ENCODE measurements around the gene ANGEL1. TPM values are rescaled to one million over a fixed set of nuclear protein-coding genes. Genes with fewer than 3 reads are reported as not detected.

The ANGEL1 gene
- total and polyA plus RNA-seq, 2 experiments from 2014 or later: 11.0 to 15.3 TPM

DNA sequence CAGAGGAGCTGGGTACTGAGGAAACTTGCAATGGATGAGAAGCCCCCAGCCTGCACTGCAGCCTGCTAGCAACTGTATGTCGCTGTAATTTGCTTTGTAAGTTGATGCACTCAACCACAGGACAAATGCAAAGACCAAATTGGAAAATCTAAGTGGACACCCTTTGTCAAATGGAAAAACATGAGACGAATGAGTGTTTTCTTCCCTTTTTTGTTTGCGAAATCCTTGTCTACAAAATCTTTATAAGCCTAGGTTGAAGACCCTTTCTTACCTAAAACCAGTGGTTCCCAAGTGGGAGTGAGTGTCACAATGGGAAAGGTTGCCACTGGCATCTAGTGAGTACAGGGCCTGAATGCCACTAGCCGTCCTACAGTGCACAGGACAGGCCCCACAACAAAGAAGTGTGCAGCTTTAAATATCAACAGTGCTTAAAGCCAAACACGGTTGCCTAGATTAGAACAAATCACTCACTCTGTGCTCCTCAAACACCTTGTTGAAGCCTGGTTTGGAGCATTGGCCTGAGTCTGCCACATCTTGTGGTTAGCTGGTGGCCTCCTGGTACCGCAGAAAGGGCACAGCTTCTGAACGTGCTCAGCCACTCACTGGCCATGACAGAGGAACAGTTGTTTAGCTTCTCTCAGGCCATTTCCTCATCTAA lies 59.0 kb downstream of the ANGEL1 start:
- Histone ChIP-seq H3K27ac (no peak overlapping the region), H3K9me2 (replicated peaks; ENCODE audit: insufficient read depth) (no peaks in the 10 kb centered on the region), H3K4me3 (no peak overlapping the region), H3K79me2 (no peaks in the 10 kb centered on the region), H4K20me1 (ENCODE audit: insufficient read depth, poor library complexity, severe bottlenecking) (no peaks in the 10 kb centered on the region), H3K27me3 (no peaks in the 10 kb centered on the region), H3K9me3 (ENCODE audit: low read depth) (no peaks in the 10 kb centered on the region), H3K4me2 (no peak overlapping the region), H3K4me1 (ENCODE audit: insufficient read depth) (no peaks in the 10 kb centered on the region), H2AFZ (no peak overlapping the region), H3K36me3 (replicated peaks; ENCODE audit: insufficient read depth, low read depth) (no peaks in the 10 kb centered on the region)
- no peak for DNase-seq (ENCODE audit: low spot score)
- TF ChIP-seq, protein P1, sequence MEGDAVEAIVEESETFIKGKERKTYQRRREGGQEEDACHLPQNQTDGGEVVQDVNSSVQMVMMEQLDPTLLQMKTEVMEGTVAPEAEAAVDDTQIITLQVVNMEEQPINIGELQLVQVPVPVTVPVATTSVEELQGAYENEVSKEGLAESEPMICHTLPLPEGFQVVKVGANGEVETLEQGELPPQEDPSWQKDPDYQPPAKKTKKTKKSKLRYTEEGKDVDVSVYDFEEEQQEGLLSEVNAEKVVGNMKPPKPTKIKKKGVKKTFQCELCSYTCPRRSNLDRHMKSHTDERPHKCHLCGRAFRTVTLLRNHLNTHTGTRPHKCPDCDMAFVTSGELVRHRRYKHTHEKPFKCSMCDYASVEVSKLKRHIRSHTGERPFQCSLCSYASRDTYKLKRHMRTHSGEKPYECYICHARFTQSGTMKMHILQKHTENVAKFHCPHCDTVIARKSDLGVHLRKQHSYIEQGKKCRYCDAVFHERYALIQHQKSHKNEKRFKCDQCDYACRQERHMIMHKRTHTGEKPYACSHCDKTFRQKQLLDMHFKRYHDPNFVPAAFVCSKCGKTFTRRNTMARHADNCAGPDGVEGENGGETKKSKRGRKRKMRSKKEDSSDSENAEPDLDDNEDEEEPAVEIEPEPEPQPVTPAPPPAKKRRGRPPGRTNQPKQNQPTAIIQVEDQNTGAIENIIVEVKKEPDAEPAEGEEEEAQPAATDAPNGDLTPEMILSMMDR (IDR thresholded peaks at IDR 0.05; ENCODE audit: poor library complexity): no peak
- no peak for TF ChIP-seq EZH2phosphoT487 (IDR thresholded peaks at IDR 0.05; ENCODE audit: low read depth, severe bottlenecking, unreplicated experiment)
- TF ChIP-seq EZH2 (IDR thresholded peaks at IDR 0.05; ENCODE audit: borderline replicate concordance): no peak
- WGBS (ENCODE audit: low lambda C conversion rate, missing lambda C conversion rate): 86% methylated on average over 7 of the region's 7 CpGs

DNA sequence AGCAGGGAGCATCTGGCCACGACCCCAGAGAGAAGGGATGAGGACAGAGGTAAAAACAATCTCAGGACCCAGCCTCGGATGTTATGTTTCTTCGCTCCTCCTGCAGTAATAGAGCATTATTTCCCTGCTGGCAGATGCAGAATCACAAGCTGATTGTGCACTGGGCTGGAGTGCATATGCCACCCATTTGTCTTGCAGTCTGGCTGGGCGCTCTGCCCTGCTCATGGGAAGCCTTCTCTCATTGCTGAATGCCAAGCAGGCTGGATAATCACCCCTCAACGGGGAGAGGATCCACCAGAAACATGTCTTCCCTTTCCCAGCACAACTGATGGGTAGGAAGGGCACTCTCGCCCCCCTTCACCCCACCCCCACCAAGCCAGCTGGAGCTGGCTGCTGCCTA lies 59.9 kb downstream of the ANGEL1 start:
- no peak overlapping the region for H3K27ac ChIP-seq
- H3K27me3 ChIP-seq: no peaks in the 10 kb centered on the region
- no peaks in the 10 kb centered on the region for H3K36me3 ChIP-seq (replicated peaks; ENCODE audit: insufficient read depth, low read depth)
- H3K9me3 ChIP-seq (ENCODE audit: low read depth): no peaks in the 10 kb centered on the region
- no peak overlapping the region for H2AFZ ChIP-seq
- no peak for DNase-seq (ENCODE audit: low spot score)
- H3K4me1 ChIP-seq (ENCODE audit: insufficient read depth): no peaks in the 10 kb centered on the region
- 76% methylated on average over 6 of the region's 6 CpGs for WGBS (ENCODE audit: low lambda C conversion rate, missing lambda C conversion rate)
- H3K4me3 ChIP-seq: no peak overlapping the region
- H4K20me1 ChIP-seq (ENCODE audit: insufficient read depth, poor library complexity, severe bottlenecking): no peaks in the 10 kb centered on the region
- H3K9me2 ChIP-seq (replicated peaks; ENCODE audit: insufficient read depth): no peaks in the 10 kb centered on the region
- no peak for TF ChIP-seq EZH2phosphoT487 (IDR thresholded peaks at IDR 0.05; ENCODE audit: low read depth, severe bottlenecking, unreplicated experiment)
- TF ChIP-seq, protein P1 (IDR thresholded peaks at IDR 0.05; ENCODE audit: poor library complexity): no peak
- TF ChIP-seq EZH2 (IDR thresholded peaks at IDR 0.05; ENCODE audit: borderline replicate concordance): no peak
- H3K79me2 ChIP-seq: no peaks in the 10 kb centered on the region
- H3K4me2 ChIP-seq: no peak overlapping the region

DNA sequence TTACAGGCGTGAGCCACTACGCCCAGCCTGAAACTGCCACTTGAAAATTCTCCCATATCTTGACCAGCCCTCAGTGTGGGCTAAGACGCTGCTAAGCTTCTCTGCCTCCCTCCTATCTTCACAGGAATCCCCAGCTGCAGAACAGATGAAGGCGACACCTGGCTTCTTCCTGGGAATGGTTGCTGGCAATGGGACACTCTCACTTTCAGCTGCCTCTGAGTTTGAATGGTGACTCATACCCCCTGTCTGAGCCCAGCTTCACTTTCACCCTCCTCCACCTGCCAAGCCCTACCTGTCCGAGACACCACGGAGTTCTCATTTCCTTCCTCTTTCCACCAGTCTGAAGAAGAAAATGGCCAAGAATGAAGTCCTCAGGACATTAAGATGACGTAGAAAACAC lies 69.7 kb downstream of the ANGEL1 start:
- TF ChIP-seq EZH2phosphoT487 (IDR thresholded peaks at IDR 0.05; ENCODE audit: low read depth, severe bottlenecking, unreplicated experiment): no peak
- TF ChIP-seq EZH2 (IDR thresholded peaks at IDR 0.05; ENCODE audit: borderline replicate concordance): no peak
- TF ChIP-seq, protein P1 (IDR thresholded peaks at IDR 0.05; ENCODE audit: poor library complexity): no peak
- DNase-seq (ENCODE audit: low spot score): no peak
- Histone ChIP-seq H3K9me3 (ENCODE audit: low read depth) (peaks cover 3% of the 10 kb centered on the region), H3K4me1 (ENCODE audit: insufficient read depth) (no peaks in the 10 kb centered on the region), H3K36me3 (replicated peaks; ENCODE audit: insufficient read depth, low read depth) (no peaks in the 10 kb centered on the region), H3K27me3 (no peaks in the 10 kb centered on the region), H3K79me2 (no peaks in the 10 kb centered on the region), H3K4me3 (no peak overlapping the region), H2AFZ (no peak overlapping the region), H3K27ac (no peak overlapping the region), H3K9me2 (replicated peaks; ENCODE audit: insufficient read depth) (no peaks in the 10 kb centered on the region), H4K20me1 (ENCODE audit: insufficient read depth, poor library complexity, severe bottlenecking) (no peaks in the 10 kb centered on the region), H3K4me2 (no peak overlapping the region)
- 86% methylated on average over 7 of the region's 7 CpGs for WGBS (ENCODE audit: low lambda C conversion rate, missing lambda C conversion rate)
